Stimulated activated naive B cell treated with anti-CD40 and anti-IgM and Interleukin-4, amounts not matched to agents 10 μg/mL and 1 μg/mL and 100 μg/mL, for 72 hours (primary cell): Measurements from ENCODE around the gene PACSIN1.

Experiments used
- ATAC-seq, 2 donors: fragments of 150-1000 bp; cut with Tn5 transposase; replicated peaks; 2 replicates each; pipeline ENCODE4 v1.10.0; 2021; ENCODE audit warnings: moderate library complexity in 1 of 2
- DNase-seq: peaks from one replicate; pipeline ENCODE4 v3.0.0; 2021
- H3K27ac Mint-ChIP-seq: one replicate; pipeline ENCODE4 v1.8.0; 2022; ENCODE audit warnings: mild to moderate bottlenecking, mixed read lengths
- H3K27me3 Mint-ChIP-seq, 2 donors: one replicate each; pipeline ENCODE4 v1.8.0; 2022; ENCODE audit warnings: mixed read lengths in 2 of 2
- H3K36me3 Mint-ChIP-seq, 2 donors: one replicate each; pipeline ENCODE4 v1.8.0; 2022; ENCODE audit warnings: mixed read lengths in 2 of 2, mild to moderate bottlenecking in 1 of 2
- H3K4me1 Mint-ChIP-seq, 2 donors: one replicate each; pipeline ENCODE4 v1.8.0; 2022; ENCODE audit warnings: mixed read lengths in 2 of 2, mild to moderate bottlenecking in 1 of 2
- H3K4me3 Mint-ChIP-seq, 2 donors: one replicate each; pipeline ENCODE4 v1.8.0; 2022; ENCODE audit warnings: mild to moderate bottlenecking in 2 of 2, mixed read lengths in 2 of 2, moderate library complexity in 1 of 2
- H3K9me3 Mint-ChIP-seq, 2 donors: one replicate each; pipeline ENCODE4 v1.8.0; 2022; ENCODE audit warnings: mixed read lengths in 2 of 2, mild to moderate bottlenecking in 1 of 2

PACSIN1 gene, protein sequence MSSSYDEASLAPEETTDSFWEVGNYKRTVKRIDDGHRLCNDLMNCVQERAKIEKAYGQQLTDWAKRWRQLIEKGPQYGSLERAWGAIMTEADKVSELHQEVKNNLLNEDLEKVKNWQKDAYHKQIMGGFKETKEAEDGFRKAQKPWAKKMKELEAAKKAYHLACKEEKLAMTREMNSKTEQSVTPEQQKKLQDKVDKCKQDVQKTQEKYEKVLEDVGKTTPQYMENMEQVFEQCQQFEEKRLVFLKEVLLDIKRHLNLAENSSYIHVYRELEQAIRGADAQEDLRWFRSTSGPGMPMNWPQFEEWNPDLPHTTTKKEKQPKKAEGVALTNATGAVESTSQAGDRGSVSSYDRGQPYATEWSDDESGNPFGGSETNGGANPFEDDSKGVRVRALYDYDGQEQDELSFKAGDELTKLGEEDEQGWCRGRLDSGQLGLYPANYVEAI

GRCh38 chr6:34465531-34466241 lies at the start of gene PACSIN1:
TSS of gene PACSIN1 (plus strand) at chr6:34466076. CDS start at chr6:34526306, 60,230 bp downstream.
- ATAC-seq = peak; percentile 69 to 72
- Mint-ChIP-seq H3K4me3 (peak within 1 kb of the TSS; percentile 79 to 85), H3K27ac (peak within 1 kb of the TSS; percentile 59), H3K36me3 (no peaks in the 10 kb centered on the region), H3K4me1 (peaks cover 19 to 31% of the 10 kb centered on the region in 2 donors), H3K27me3 (peaks cover 29 to 40% of the 10 kb centered on the region in 2 donors), H3K9me3 (no peaks in the 10 kb centered on the region)
- DNase-seq = no peak

- H3K4me1 Mint-ChIP-seq = peaks cover 19 to 40% of the 10 kb centered on the region in 2 donors
- no peak overlapping the region for H3K4me3 Mint-ChIP-seq
- ATAC-seq (no peak), DNase-seq (no peak)
- no peaks in the 10 kb centered on the region for H3K27me3 Mint-ChIP-seq
- peaks cover 25 to 58% of the 10 kb centered on the region in 2 donors for H3K36me3 Mint-ChIP-seq
- peak overlapping the region; percentile 1 for H3K27ac Mint-ChIP-seq
- H3K9me3 Mint-ChIP-seq = no peaks in the 10 kb centered on the region
Measured at GRCh38 chr6:34416877-34417371, 49.0 kb upstream of the PACSIN1 start.

- no peak overlapping the region for H3K4me3 Mint-ChIP-seq
- H3K4me1 Mint-ChIP-seq = peaks cover 17 to 46% of the 10 kb centered on the region in 2 donors
- DNase-seq (no peak), ATAC-seq (no peak)
- H3K36me3 Mint-ChIP-seq = peaks cover 22 to 56% of the 10 kb centered on the region in 2 donors
- no peaks in the 10 kb centered on the region for H3K27me3 Mint-ChIP-seq
- no peaks in the 10 kb centered on the region for H3K9me3 Mint-ChIP-seq
- peak overlapping the region; percentile 63 for H3K27ac Mint-ChIP-seq
Measured at GRCh38 chr6:34418367-34418766, 47.5 kb upstream of the PACSIN1 start.

GRCh38 chr6:34423254-34423653 lies 42.6 kb upstream of the PACSIN1 start:
- Mint-ChIP-seq H3K9me3 (no peaks in the 10 kb centered on the region), H3K36me3 (peaks cover 34 to 47% of the 10 kb centered on the region in 2 donors), H3K4me1 (peaks cover 14 to 42% of the 10 kb centered on the region in 2 donors), H3K4me3 (peak overlapping the region in 1 of 2 donors; percentile 36), H3K27ac (peak overlapping the region; percentile 14), H3K27me3 (no peaks in the 10 kb centered on the region)
- ATAC-seq = no peak
- DNase-seq = no peak

- Mint-ChIP-seq H3K9me3 (no peaks in the 10 kb centered on the region), H3K4me1 (peaks cover 10 to 37% of the 10 kb centered on the region in 2 donors), H3K4me3 (peak overlapping the region; percentile 99 to 100), H3K27me3 (no peaks in the 10 kb centered on the region), H3K27ac (peak overlapping the region; percentile 100), H3K36me3 (peaks cover 30 to 42% of the 10 kb centered on the region in 2 donors)
- no peak for DNase-seq
- ATAC-seq = no peak
Measured at GRCh38 chr6:34424200-34425131, 41.4 kb upstream of the PACSIN1 start.

DNA sequence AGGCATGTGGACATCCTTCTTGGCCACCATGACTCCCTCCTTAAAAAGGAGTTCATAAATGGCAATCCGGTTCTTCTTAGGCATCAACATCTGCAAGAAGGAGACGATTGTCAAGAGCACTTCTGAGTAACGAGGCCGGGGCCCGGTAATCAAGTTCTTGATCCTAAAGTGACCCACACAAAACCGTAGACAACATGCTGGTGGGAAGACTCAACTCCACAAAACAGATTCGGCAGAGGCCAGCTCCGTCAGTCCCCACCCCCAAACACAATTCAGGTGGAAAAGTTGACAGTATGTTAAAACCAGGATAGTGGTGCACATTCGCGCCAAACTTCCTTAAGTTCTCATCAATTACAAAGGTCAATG lies 40.8 kb upstream of the PACSIN1 start:
- Mint-ChIP-seq H3K36me3 (peaks cover 30 to 42% of the 10 kb centered on the region in 2 donors), H3K27ac (peak overlapping the region; percentile 100), H3K4me1 (peaks cover 10 to 37% of the 10 kb centered on the region in 2 donors), H3K9me3 (no peaks in the 10 kb centered on the region), H3K4me3 (peak overlapping the region; percentile 99 to 100), H3K27me3 (no peaks in the 10 kb centered on the region)
- ATAC-seq (peak in 1 of 2 donors; percentile 1), DNase-seq (no peak)

DNA sequence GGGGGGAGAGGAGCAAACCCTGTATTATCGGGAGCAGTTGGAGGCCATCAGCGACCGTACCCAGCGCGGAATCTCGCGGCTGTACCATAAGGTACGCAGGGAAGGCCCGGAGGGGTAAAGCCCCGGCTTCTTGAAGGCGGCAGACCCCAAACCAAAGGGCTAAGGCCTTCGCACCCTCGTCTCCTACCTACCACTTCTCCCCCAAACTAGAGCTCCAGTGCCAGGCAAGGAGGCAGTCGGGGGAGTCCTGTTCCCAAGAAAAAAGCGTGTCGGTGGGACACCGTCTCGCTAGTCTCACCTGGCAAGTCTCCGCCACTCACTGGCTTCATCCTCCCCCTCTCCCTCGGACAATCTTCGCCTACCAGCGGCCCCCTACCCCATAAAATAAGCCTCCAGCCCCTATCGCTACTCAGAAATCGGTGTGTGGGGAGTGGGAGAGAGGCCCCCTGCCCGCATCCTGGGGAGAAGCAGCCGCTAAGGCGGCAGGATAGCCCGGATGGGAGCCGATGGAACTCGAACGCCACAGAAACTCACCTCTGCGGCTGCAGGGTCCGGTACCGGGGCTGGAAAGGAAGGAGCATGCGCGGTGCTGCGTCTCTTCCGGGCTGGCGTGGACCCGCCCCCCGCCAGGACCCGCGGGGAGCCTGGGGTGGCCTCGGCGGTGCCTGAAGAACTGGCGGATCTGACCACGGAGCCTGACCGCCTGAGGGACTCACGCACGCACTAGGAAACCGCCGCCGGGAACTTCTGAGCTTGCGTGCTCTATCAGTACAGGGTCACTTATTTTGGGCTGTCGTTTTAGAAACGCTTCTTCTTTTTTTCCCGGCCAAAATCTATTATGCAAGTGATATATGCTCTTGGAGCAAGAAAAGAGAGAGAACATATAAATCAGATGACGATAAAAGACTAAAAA lies 40.1 kb upstream of the PACSIN1 start, which contains the start of gene RPS10:
RPS10 (minus strand) TSS at position 572 of the 913 bp plus-strand sequence. CDS start 848 bp downstream, outside the sequence.
- peaks cover 26 to 38% of the 10 kb centered on the region in 2 donors for H3K36me3 Mint-ChIP-seq
- H3K4me3 Mint-ChIP-seq = peak within 1 kb of the TSS; percentile 99 to 100
- ATAC-seq = peak; percentile 92 to 97
- peak; percentile 91 for DNase-seq
- no peaks in the 10 kb centered on the region for H3K27me3 Mint-ChIP-seq
- H3K4me1 Mint-ChIP-seq = peaks cover 10 to 31% of the 10 kb centered on the region in 2 donors
- H3K9me3 Mint-ChIP-seq = peaks cover 0 to 2% of the 10 kb centered on the region in 2 donors
- H3K27ac Mint-ChIP-seq = peak within 1 kb of the TSS; percentile 100

GRCh38 chr6:34435916-34436315 lies 30.0 kb upstream of the PACSIN1 start:
- no peak overlapping the region for H3K4me3 Mint-ChIP-seq
- H3K27me3 Mint-ChIP-seq = no peaks in the 10 kb centered on the region
- H3K27ac Mint-ChIP-seq = no peak overlapping the region
- no peaks in the 10 kb centered on the region for H3K9me3 Mint-ChIP-seq
- H3K36me3 Mint-ChIP-seq = no peaks in the 10 kb centered on the region
- no peaks in the 10 kb centered on the region for H3K4me1 Mint-ChIP-seq
- ATAC-seq (no peak), DNase-seq (no peak)

DNA sequence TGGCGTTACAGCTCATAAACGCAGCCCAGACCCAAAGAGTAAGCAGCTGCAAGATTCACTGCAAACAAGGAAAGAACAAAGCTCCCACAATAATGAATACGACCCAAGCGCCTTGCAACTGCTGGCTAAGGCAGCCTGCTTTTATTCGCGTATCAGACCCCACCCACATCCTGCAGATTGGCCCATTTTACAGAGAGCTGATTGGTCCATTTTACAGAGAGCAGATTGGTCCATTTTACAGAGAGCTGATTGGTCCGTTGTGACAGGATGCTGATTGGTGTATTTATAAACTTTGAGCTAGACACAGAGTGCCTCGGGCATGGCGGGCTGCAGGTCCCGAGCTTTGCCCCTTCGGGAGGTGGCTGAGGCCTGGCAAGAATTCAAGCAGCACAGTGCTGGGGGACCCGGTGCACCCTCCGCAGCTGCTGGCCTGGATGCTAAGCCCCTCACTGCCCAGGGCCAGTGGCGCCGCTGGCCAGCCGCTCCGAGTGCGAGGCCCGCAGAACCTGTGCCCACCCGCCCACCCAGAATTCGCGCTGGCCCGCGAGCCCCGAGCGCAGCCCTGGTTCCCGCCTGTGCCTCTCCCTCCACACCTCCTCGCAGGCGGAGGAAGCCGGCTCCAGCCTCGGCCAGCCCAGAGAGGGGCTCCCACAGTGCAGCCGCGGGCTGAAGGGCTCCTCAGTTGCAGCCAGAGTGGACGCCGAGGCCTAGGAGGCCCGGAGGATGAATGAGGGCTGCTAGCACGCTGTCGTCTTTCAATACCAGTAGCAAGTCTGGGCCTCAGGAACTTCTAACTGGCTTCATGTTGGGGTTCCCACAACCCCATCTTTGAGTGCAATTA lies 28.9 kb upstream of the PACSIN1 start:
- no peaks in the 10 kb centered on the region for H3K36me3 Mint-ChIP-seq
- H3K9me3 Mint-ChIP-seq = no peaks in the 10 kb centered on the region
- ATAC-seq (no peak), DNase-seq (no peak)
- H3K4me1 Mint-ChIP-seq = peaks cover 2 to 6% of the 10 kb centered on the region in 2 donors
- H3K27ac Mint-ChIP-seq = no peak overlapping the region
- no peaks in the 10 kb centered on the region for H3K27me3 Mint-ChIP-seq
- no peak overlapping the region for H3K4me3 Mint-ChIP-seq

- peaks cover 2 to 6% of the 10 kb centered on the region in 2 donors for H3K4me1 Mint-ChIP-seq
- no peaks in the 10 kb centered on the region for H3K27me3 Mint-ChIP-seq
- no peak for ATAC-seq
- H3K9me3 Mint-ChIP-seq = no peaks in the 10 kb centered on the region
- no peak overlapping the region for H3K27ac Mint-ChIP-seq
- H3K36me3 Mint-ChIP-seq = no peaks in the 10 kb centered on the region
- H3K4me3 Mint-ChIP-seq = no peak overlapping the region
- DNase-seq = no peak
Measured at GRCh38 chr6:34437644-34437970, 28.3 kb upstream of the PACSIN1 start.

GRCh38 chr6:34438705-34439104 lies 27.2 kb upstream of the PACSIN1 start:
- H3K4me3 Mint-ChIP-seq = no peak overlapping the region
- no peaks in the 10 kb centered on the region for H3K9me3 Mint-ChIP-seq
- no peaks in the 10 kb centered on the region for H3K27me3 Mint-ChIP-seq
- no peak for DNase-seq
- no peak overlapping the region for H3K27ac Mint-ChIP-seq
- ATAC-seq = no peak
- no peaks in the 10 kb centered on the region for H3K36me3 Mint-ChIP-seq
- H3K4me1 Mint-ChIP-seq = peaks cover 2 to 6% of the 10 kb centered on the region in 2 donors

GRCh38 chr6:34439442-34439841 lies 26.4 kb upstream of the PACSIN1 start:
- Mint-ChIP-seq H3K27me3 (no peaks in the 10 kb centered on the region), H3K4me1 (peaks cover 2 to 6% of the 10 kb centered on the region in 2 donors), H3K9me3 (no peaks in the 10 kb centered on the region), H3K36me3 (no peaks in the 10 kb centered on the region), H3K4me3 (no peak overlapping the region), H3K27ac (no peak overlapping the region)
- DNase-seq = no peak
- no peak for ATAC-seq
